ES-I3 (cell line): ENCODE data around the gene RBM42.
A peak's percentile ranks its signal among the peaks of the same experiment; 100 is the strongest.
"Not testable (repeated sequence)": the region's sequence is repeated elsewhere in the genome, so short reads cannot be mapped to it uniquely, and the experiment has no call there.

Experiments
- H3K36me3 ChIP-seq: 2 replicates; pipeline ENCODE4 v1.6.1; 2013; ENCODE audit warnings: mild to moderate bottlenecking, low read length, control low read depth, moderate library complexity; ENCODE audit not compliant: insufficient read depth
- H3K4me1 ChIP-seq: 2 replicates; pipeline ENCODE4 v1.6.1; 2013; ENCODE audit warnings: mild to moderate bottlenecking, control low read depth, low read length; ENCODE audit not compliant: insufficient read depth
- H3K9ac ChIP-seq: 2 replicates; pipeline ENCODE4 v1.6.1; 2013; ENCODE audit warnings: low read depth, mild to moderate bottlenecking, low read length, moderate library complexity
- H3K9me3 ChIP-seq: 2 replicates; pipeline ENCODE4 v1.6.1; 2013; ENCODE audit warnings: mild to moderate bottlenecking, low read length, moderate library complexity; ENCODE audit not compliant: control insufficient read depth, insufficient read depth

The RBM42 gene

DNA sequence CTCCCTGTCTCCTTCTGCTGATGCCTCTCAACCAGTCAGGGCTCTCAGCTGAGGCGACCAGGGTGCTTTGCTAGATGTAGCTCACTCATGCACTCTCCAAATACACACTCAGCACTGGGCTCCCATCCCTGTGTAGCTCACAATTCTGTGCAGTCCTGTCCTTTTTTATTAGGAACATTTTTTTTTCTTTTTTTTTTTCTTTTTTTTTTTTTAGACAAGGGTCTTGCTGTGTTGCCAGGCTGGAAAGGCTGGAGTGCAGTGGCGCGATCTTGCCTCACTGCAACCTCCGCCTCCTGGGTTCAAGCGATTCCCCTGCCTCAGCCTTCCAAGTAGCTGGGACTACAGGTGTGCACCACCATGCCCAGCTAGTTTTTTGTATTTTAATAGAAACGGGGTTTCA is 26.0 kb downstream of the RBM42 start:
- H3K36me3 ChIP-seq, result peaks cover 18% of the 10 kb centered on the region
- not testable (repeated sequence) for H3K9me3 ChIP-seq, H3K4me1 ChIP-seq, H3K9ac ChIP-seq

DNA sequence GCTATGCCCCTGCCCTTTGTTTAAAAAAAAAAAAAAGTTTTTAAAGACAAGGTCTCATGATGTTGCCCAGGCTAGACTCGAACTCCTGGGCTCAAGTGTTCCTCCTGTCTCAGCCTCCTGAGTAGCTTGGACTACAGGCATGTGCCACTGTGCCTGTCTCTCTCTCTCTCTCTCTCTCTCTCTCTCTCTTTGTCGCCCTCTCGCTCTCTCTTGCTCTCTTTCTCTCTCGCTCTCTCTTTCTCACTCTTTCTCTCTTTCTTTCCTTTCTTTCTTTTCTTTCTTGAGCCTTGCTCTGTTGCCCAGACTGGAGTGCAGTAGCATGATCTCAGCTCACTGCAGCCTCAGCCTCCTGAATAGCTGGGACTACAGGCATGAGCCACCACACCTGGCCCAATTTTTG is 26.8 kb downstream of the RBM42 start:
- Histone ChIP-seq H3K9me3 (no peaks in the 10 kb centered on the region), H3K36me3 (peaks cover 17% of the 10 kb centered on the region), H3K9ac (no peak overlapping the region), H3K4me1 (no peaks in the 10 kb centered on the region)

DNA sequence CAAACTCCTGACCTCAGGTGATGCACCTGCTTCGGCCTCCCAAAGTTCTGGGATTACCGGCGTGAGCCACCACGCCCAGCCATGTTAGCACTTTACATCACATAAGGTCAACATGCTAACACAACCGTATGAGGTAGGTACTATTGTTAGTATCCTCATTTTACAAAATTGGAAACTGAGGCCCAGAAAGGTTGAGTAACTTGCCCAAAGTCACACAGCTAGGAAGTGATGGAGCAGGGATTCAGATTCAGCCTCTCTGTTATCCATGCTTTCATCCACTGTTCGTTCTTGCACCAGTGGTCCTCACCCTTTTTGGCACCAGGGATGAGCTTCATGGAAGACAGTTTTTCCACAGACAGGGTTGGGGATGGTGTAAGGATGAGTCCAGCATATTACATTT is 27.9 kb downstream of the RBM42 start:
- Histone ChIP-seq H3K9me3 (no peaks in the 10 kb centered on the region), H3K4me1 (no peaks in the 10 kb centered on the region), H3K36me3 (peaks cover 10% of the 10 kb centered on the region), H3K9ac (no peak overlapping the region)

DNA sequence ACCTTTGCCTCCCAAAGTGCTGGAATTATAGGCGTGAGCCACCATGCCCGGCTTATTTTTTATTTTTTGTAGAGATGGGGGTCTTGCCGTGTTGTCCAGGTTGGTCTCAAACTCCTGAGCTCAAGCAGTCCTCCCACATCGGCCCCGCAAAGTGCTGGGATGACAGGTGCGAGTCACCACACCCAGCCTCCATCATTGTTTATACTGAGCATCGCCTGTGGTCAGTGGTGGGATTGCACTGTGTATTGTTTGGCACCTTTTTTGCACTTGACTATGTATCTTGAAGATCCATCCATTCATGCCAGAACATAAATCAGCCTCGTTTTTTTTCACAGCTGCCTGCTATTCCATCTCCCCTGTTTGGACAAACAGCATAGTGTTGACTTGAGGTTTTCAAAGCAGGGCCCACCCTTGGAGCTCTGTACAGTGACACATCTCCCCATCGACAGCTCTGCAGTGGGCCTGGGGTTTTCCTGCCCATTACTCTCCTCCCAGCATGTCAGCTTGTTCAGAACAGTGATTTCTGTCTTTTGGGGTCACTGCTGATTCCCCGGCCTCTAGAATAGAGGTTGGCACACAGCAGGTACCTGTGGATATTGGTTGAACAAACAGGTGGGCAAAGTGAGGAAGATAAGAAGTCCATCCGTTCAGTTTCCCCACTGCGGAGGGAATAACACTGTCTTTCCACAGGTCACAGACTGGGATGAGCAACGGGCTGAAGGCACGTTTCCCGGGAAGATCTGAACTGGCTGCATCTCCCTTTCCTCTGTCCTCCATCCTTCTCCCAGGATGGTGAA is 29.3 kb downstream of the RBM42 start:
- H3K36me3 ChIP-seq, result peaks cover 7% of the 10 kb centered on the region; the same call in 1 of the 2 replicates
- H3K9ac ChIP-seq, result no peak overlapping the region
- no peaks in the 10 kb centered on the region for H3K9me3 ChIP-seq
- H3K4me1 ChIP-seq, result no peaks in the 10 kb centered on the region

DNA sequence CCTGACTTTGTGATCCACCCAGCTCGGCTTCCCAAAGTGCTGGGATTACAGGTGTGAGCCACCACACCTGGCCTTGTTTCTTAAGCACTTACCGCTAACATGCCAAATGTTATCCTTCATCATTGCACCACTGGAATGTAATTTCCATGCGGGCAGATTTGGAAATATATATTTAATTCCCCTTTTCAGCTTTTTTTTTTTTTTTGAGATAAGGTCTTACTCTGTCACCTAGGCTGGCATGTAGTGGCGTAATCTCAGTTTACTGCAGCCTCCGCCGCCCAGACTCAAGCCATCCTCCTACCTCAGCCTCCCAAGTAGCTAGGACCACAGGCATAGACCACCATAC is 33.1 kb downstream of the RBM42 start:
- Histone ChIP-seq H3K36me3 (no peaks in the 10 kb centered on the region; the same call in 1 of the 2 replicates), H3K4me1 (no peaks in the 10 kb centered on the region), H3K9ac (no peak overlapping the region), H3K9me3 (no peaks in the 10 kb centered on the region)

DNA sequence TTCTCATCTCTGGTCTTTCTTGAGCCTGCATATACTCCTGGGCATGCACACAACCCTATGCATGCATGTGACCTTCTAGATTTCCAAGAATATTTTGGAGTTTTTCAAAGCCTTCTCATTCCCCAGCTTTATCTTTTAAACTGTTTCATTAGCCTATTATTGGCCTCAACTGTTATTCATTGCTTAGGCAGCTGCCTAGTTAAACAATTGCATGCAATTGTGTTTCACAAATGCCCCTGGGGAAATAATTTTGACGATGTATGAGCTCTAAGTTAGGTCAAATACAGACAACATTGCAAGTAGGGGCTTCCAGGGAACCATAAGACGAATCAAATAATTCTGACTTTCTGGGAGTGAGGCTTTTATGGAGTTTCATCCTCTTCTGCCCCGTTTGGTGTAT is 35.1 kb downstream of the RBM42 start:
- no peaks in the 10 kb centered on the region for H3K36me3 ChIP-seq
- no peaks in the 10 kb centered on the region for H3K4me1 ChIP-seq
- no peaks in the 10 kb centered on the region for H3K9me3 ChIP-seq
- H3K9ac ChIP-seq, result no peak overlapping the region

DNA sequence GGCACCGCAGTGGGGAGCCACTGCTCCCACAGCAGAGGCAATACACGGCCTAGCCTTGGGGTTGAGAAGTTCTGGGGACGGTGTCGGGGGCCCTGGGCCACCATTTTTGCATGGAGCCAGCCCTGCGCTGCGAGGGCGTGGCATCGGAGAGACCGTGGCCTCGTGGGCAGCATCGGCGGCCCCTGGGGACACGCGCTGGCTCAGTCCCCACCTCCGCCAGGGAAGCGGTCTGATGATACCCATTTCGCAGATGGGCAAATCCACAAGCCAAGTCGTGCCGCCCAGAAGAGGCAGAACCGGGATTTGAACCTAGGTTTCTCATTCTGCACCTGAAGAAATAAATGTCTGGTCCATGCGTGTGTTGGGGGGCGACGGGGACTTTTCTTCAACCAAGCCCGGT is 36.3 kb downstream of the RBM42 start:
- no peaks in the 10 kb centered on the region for H3K9me3 ChIP-seq
- H3K4me1 ChIP-seq, result no peaks in the 10 kb centered on the region
- no peaks in the 10 kb centered on the region for H3K36me3 ChIP-seq

DNA sequence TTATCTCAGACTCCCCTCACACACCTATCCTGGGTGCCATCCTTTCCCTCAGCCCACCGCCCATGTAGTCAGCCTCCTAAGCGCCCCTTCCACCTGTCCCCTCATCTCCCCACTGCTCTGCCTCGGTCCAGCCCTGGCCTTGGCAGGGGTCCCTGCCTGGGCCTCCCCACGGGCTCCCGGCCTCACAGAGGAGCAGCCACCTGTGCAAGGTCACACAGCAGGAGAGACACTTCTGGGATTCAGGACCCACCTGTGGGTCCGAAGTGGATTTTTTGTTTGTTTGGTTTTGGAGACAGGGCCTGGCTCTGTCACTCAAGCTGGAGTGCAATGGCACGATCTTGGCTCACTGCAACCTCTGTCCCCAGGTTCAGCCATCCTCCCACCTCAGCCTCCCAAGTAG is 36.8 kb downstream of the RBM42 start:
- no peak overlapping the region for H3K9ac ChIP-seq
- no peaks in the 10 kb centered on the region for H3K9me3 ChIP-seq
- H3K36me3 ChIP-seq, result no peaks in the 10 kb centered on the region
- H3K4me1 ChIP-seq, result no peaks in the 10 kb centered on the region

More for the DNA sequence above, 36.3 kb downstream of the RBM42 start:
- H3K9ac ChIP-seq, result no peak overlapping the region

DNA sequence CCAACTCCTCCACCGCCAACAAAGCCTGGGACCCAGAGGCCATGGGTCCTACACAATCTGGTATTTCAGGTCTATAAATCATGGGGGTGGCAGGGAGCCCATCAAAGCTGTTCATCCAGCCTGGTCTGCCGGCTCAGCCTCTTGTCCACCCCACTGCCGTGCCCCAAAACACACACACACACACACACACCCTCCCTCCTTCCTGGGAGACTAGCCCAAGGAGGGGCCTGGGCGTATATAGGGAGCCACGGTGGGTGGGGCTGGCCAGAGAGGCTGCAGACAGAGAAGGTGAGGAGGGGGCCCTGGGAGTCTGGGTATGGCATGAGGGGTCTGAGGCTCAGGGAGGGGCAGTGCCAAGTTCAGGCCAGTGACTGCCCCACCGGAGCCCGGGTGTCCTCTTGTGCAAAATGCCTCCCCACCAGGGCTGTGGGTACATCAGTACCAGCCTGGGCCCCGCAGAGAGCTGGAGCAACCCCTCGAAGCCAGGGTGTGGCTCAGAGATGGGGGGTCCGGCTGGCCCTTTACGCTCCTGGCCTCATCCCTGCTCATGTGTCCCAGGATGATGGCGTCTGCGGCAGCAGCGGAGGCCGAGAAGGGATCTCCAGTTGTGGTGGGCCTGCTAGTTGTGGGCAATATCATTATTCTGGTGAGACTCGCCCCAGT is 37.5 kb downstream of the RBM42 start, which contains the start of gene UPK1A:
Gene UPK1A, plus strand, starts transcription at position 267 of the 663 bp plus-strand sequence. Its CDS starts 296 bp downstream, at position 563.
- H3K9ac ChIP-seq, result no peak within 1 kb of the TSS
- H3K36me3 ChIP-seq, result no peaks in the 10 kb centered on the region
- no peaks in the 10 kb centered on the region for H3K4me1 ChIP-seq
- H3K9me3 ChIP-seq, result no peaks in the 10 kb centered on the region

DNA sequence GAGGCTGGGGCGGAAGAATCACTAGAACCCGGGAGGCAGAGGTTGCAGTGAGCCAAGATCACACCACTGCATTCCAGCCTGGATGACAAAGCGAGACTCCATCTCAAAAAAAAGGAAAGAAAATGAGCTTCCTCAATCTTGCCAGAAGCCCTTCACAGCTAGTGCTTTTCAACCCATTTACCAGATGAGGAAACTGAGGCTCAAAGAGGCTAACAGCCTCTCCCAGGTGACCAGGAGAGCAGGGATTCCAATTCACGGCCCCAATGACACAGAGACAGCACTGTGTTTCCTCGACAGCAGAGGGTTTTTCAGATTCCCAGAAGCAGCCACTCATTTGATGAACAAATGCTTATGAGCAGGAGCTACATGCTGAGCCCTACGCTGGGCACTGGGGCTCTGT is 40.7 kb downstream of the RBM42 start:
- H3K9ac ChIP-seq, result no peak overlapping the region
- no peaks in the 10 kb centered on the region for H3K36me3 ChIP-seq
- no peaks in the 10 kb centered on the region for H3K9me3 ChIP-seq

DNA sequence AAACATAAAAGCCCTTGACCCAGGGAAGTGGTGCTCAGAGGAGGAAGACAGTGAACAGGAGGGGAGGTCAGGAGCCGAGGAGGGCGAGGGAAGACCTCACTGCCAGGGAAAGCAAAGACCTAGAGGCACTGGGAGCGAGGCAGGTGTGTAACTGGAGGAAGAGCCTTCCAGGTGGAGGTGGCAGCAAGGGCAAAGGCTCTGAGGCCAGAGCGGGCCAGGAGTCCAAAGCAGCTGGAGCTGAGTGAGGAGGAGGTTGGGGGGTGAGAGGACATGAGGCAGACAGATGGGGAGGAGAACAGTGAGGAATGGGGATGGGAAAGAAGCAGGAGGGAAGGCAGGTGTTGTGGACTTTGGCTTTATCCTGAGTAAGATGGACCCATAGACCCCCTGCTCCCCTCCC is 41.1 kb downstream of the RBM42 start:
- H3K4me1 ChIP-seq, result no peaks in the 10 kb centered on the region
- H3K9me3 ChIP-seq, result no peaks in the 10 kb centered on the region
- H3K9ac ChIP-seq, result no peak overlapping the region
- no peaks in the 10 kb centered on the region for H3K36me3 ChIP-seq

More for the DNA sequence above, 40.7 kb downstream of the RBM42 start:
- H3K4me1 ChIP-seq, result no peaks in the 10 kb centered on the region

DNA sequence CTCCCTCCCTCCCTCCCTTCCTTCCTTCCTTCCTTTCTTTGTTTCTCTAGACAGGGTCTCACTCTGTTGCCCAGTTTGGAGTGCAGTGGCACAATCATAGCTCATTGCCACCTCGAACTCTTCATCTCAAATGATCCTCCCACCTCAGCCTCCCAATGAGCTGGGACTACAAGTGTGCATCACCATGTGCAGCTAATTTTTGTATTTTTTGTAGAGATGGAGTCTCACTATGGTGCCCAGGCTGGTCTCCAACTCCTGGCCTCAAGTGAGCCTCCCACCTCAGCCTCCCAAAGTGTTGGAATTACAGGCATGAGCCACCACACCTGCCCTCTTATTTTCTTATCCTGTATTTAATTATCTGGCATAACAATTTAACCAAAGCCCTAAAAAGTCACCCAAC is 41.9 kb downstream of the RBM42 start:
- Histone ChIP-seq H3K36me3 (no peaks in the 10 kb centered on the region), H3K4me1 (no peaks in the 10 kb centered on the region), H3K9me3 (no peaks in the 10 kb centered on the region), H3K9ac (no peak overlapping the region)

DNA sequence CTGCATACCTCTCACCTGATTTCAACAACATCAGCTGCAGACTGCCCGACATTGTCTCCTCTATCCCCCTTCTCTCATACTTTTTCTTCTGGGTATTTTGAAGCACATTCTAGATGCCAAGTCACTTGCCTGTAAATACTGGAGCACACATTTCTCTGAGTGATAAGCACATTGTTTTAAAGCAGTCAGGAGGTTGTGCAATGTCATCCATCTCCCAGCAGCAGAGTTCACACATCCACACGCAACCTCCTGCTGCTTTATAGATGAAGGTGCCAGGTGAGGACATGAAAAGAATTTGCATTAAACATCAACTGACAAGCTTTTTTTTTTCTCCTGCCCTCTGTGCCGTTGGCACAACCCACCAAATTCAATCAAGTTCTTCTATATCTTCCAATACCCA is 43.0 kb downstream of the RBM42 start:
- Histone ChIP-seq H3K36me3 (no peaks in the 10 kb centered on the region), H3K4me1 (no peaks in the 10 kb centered on the region), H3K9me3 (no peaks in the 10 kb centered on the region), H3K9ac (no peak overlapping the region)

DNA sequence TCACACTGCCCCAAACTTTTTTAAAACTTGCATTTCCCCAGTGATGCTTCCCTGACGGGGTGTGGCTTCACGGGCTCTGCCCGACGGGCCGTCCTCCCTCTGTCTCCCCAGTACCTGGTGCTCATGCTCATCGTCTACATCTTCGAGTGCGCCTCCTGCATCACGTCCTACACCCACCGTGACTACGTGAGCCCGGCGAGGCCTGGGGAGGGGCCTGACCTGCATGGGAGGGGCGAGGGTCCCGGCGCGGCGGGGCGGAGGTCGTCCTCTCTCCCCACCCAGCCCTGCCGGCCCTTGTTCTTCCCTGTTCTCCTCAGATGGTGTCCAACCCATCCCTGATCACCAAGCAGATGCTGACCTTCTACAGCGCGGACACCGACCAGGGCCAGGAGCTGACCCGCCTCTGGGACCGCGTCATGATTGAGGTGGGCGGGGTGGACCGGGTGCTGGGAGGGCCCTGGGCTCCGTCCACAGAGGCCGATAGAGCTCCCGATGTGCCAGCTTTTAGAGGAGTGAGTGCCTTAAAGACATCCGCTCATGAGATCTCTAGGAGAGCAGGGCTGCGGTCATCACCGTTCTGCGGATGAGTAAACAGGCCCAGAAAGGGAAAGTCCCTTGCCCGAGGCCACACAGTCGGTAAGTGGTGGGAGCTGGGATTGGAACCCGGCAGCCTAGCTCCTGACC is 44.4 kb downstream of the RBM42 start:
- peak overlapping the region; percentile 50 for H3K9ac ChIP-seq
- H3K36me3 ChIP-seq, result no peaks in the 10 kb centered on the region
- H3K9me3 ChIP-seq, result no peaks in the 10 kb centered on the region
- H3K4me1 ChIP-seq, result no peaks in the 10 kb centered on the region
